Measurements from ENCODE around the gene AGAP1. TPM values are rescaled to one million over a fixed set of nuclear protein-coding genes. Genes with fewer than 3 reads are reported as not detected.

Gene AGAP1
- total RNA-seq, 1 donor from 2014 or later, result 20.4 TPM

DNA sequence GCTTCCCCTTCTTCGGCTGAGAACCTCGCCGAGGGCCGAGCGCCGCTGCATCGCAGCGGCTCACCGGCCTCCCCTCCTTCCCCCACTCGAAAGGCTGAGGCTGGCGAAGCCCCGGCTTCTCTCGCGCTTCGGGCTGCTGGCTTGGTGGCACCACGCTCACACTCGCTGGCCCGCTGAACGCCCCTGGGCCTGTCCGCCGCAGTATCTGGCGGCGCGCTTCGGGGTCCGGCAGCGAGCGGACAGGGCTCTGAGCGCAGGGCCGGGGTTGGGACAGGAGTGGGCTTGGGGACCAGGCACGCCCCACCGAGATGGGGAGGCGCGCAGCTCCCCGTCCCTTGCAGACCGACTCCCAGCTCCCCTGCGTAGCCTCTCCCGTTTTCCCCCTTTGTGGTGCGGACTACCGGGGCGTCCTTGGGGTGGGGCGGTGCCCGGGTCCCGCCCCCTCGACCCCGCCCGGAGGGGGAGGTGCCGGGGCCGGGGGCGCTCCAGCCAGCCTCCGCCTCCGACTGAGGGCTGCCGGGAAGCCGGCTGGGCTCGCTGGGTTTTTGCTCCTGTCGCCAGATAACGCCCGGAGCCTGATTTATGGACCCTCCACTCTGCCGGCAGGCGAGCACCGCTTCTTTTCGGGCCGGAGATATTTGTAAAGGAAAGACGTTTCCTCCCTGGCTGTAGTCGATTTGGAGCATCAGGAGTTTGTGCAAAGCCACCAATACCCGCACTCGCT lies 670.5 kb downstream of the AGAP1 start:
- peaks cover 50% of the 10 kb centered on the region for H3K27me3 Mint-ChIP-seq (ENCODE audit: insufficient read depth, low read depth)
- H3K9ac ChIP-seq, result no peak overlapping the region
- H3K4me3 ChIP-seq, result peak overlapping the region; percentile 43
- peaks cover 50% of the 10 kb centered on the region for H3K4me1 ChIP-seq
- H3K4me2 ChIP-seq, result peak overlapping the region; percentile 75
- no peak overlapping the region for H3K27ac Mint-ChIP-seq
- peak overlapping the region; percentile 10 for H2AFZ ChIP-seq (replicated peaks)
- H3K9me3 Mint-ChIP-seq, result no peaks in the 10 kb centered on the region
- no peaks in the 10 kb centered on the region for H3K9me3 ChIP-seq (ENCODE audit: low read depth)
- peak overlapping the region; percentile 94 for H3K4me3 Mint-ChIP-seq
- H3K36me3 Mint-ChIP-seq, result peaks cover 2% of the 10 kb centered on the region
- peak; percentile 83 for TF ChIP-seq EZH2phosphoT487 (IDR thresholded peaks at IDR 0.05)
- TF ChIP-seq CTCF (IDR thresholded peaks at IDR 0.05), result no peak
- peak; percentile 87 for TF ChIP-seq EZH2 (IDR thresholded peaks at IDR 0.05)
- peaks cover 56% of the 10 kb centered on the region for H3F3A ChIP-seq (ENCODE audit: low read depth)
- H3K36me3 ChIP-seq, result no peaks in the 10 kb centered on the region
- no peaks in the 10 kb centered on the region for H3K79me2 ChIP-seq (ENCODE audit: low read depth)
- H4K20me1 ChIP-seq (ENCODE audit: low read depth), result peaks cover 88% of the 10 kb centered on the region
- peaks cover 47% of the 10 kb centered on the region for H3K4me1 Mint-ChIP-seq
- peak; percentile 80 for DNase-seq (ENCODE audit: low spot score)
- H3K27ac ChIP-seq, result no peak overlapping the region
- H3K27me3 ChIP-seq, result peaks cover 100% of the 10 kb centered on the region

DNA sequence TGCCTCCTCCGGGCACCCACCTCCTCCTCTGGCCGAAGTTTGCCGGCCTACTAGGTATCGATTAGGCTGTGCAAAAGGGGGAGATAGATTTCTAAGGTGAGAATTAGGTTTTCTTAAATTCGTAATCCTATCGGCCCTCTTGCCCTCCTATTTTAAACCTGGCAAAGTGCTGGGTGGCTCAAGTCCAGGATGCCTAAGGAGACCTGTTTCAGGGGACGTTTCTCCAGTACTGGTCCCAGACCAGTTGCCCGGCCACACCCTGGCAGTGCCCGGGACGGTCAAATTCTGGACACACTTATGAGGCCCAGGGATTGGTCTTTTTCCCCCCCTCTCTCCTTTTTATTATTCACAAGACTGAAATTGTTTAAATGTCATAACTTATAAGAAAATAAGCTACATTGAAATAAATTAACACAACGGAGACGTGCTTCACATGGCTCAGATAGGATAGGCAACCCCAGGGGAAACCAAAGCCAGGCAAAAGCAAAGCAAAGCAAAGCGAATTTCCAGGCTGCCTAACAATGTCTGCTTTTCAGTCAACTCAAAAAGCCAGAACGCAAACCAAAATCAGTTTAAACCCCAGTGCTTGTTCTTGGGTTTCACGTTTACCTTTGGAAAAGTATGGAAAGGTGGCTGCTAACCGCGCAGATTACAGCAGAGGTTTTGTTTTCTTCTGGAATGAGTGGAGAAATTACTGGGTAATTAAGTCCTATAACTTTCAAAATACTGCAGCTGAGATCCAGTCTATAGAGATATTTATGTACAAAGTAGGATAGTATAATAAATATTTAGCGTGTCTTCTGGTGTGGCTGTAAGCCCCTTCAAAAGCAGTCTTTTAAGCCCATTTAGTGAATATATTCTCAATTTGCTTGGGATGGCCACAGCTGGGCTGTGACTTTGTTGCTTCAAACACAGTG lies 671.3 kb downstream of the AGAP1 start:
- Histone ChIP-seq H3K9me3 (ENCODE audit: low read depth) (no peaks in the 10 kb centered on the region), H3K4me3 (peak overlapping the region; percentile 43), H3K9ac (no peak overlapping the region), H3K27me3 (peaks cover 100% of the 10 kb centered on the region), H3K27ac (no peak overlapping the region), H3K36me3 (no peaks in the 10 kb centered on the region), H3K4me2 (peak overlapping the region; percentile 75), H3K4me1 (peaks cover 51% of the 10 kb centered on the region), H2AFZ (replicated peaks) (no peak overlapping the region), H3K79me2 (ENCODE audit: low read depth) (no peaks in the 10 kb centered on the region), H3F3A (ENCODE audit: low read depth) (peaks cover 58% of the 10 kb centered on the region), H4K20me1 (ENCODE audit: low read depth) (peaks cover 88% of the 10 kb centered on the region)
- Mint-ChIP-seq H3K9me3 (no peaks in the 10 kb centered on the region), H3K36me3 (peaks cover 2% of the 10 kb centered on the region), H3K27me3 (ENCODE audit: insufficient read depth, low read depth) (peaks cover 58% of the 10 kb centered on the region), H3K27ac (no peak overlapping the region), H3K4me3 (peak overlapping the region; percentile 94), H3K4me1 (peaks cover 52% of the 10 kb centered on the region)
- TF ChIP-seq EZH2phosphoT487 (IDR thresholded peaks at IDR 0.05) (no peak), EZH2 (IDR thresholded peaks at IDR 0.05) (no peak), CTCF (IDR thresholded peaks at IDR 0.05) (no peak)
- DNase-seq (ENCODE audit: low spot score), result no peak

- Histone ChIP-seq H3K9ac (no peak overlapping the region), H3F3A (ENCODE audit: low read depth) (peaks cover 66% of the 10 kb centered on the region), H3K27me3 (peaks cover 100% of the 10 kb centered on the region), H3K36me3 (no peaks in the 10 kb centered on the region), H3K79me2 (ENCODE audit: low read depth) (no peaks in the 10 kb centered on the region), H3K4me3 (peak overlapping the region; percentile 49), H3K27ac (no peak overlapping the region), H4K20me1 (ENCODE audit: low read depth) (peaks cover 88% of the 10 kb centered on the region), H3K4me1 (peaks cover 47% of the 10 kb centered on the region), H2AFZ (replicated peaks) (no peak overlapping the region), H3K9me3 (ENCODE audit: low read depth) (no peaks in the 10 kb centered on the region), H3K4me2 (peak overlapping the region; percentile 92)
- TF ChIP-seq EZH2phosphoT487 (IDR thresholded peaks at IDR 0.05) (peak; percentile 78), EZH2 (IDR thresholded peaks at IDR 0.05) (peak; percentile 76), CTCF (IDR thresholded peaks at IDR 0.05) (no peak)
- Mint-ChIP-seq H3K36me3 (peaks cover 2% of the 10 kb centered on the region), H3K9me3 (no peaks in the 10 kb centered on the region), H3K4me1 (peaks cover 54% of the 10 kb centered on the region), H3K4me3 (peak overlapping the region; percentile 94), H3K27me3 (ENCODE audit: insufficient read depth, low read depth) (peaks cover 61% of the 10 kb centered on the region), H3K27ac (no peak overlapping the region)
- DNase-seq (ENCODE audit: low spot score), result peak; percentile 67
Observed at GRCh38 chr2:236165842-236166795, 672.3 kb downstream of the AGAP1 start.

All from neural progenitor cell (in vitro differentiated cells).